Aorta (tissue), 5 donors: ENCODE measurements around the gene CWC27. TPM values are rescaled to one million over a fixed set of nuclear protein-coding genes. Genes with fewer than 3 reads are reported as not detected.

Source experiments
- ATAC-seq: fragments of 200-7000 bp; cut with Tn5 transposase; one replicate; pipeline ENCODE4 v1.9.1; 2022; ENCODE audit warnings: moderate library complexity; ENCODE audit not compliant: low FRiP score
- DNase-seq, 2 donors: peaks; one replicate each; pipeline ENCODE4 v3.0.0-alpha.2; 2020
- H3K27ac ChIP-seq, 2 donors: one replicate each; pipeline ENCODE4 v1.5.1; 2013; ENCODE audit warnings: low read length in 2 of 2, mild to moderate bottlenecking in 2 of 2, moderate library complexity in 2 of 2, control low read depth in 1 of 2, inconsistent platforms in 1 of 2, low read depth in 1 of 2
- H3K27me3 ChIP-seq, 2 donors: one replicate each; pipeline ENCODE4 v1.6.1; 2013; ENCODE audit warnings: control low read depth in 1 of 2, low read length in 1 of 2, mild to moderate bottlenecking in 1 of 2, moderate library complexity in 1 of 2; ENCODE audit not compliant: insufficient read depth in 2 of 2, control insufficient read depth in 1 of 2
- H3K36me3 ChIP-seq, 2 donors: one replicate each; pipeline ENCODE4 v1.6.1; 2013; ENCODE audit warnings: control low read depth in 1 of 2, low read length in 1 of 2, mild to moderate bottlenecking in 1 of 2; ENCODE audit not compliant: insufficient read depth in 2 of 2, control insufficient read depth in 1 of 2
- H3K4me1 ChIP-seq, 2 donors: one replicate each; pipeline ENCODE4 v1.6.1; 2013; ENCODE audit warnings: low read length in 2 of 2, control low read depth in 1 of 2, mild to moderate bottlenecking in 1 of 2, moderate library complexity in 1 of 2; ENCODE audit not compliant: insufficient read depth in 2 of 2, control insufficient read depth in 1 of 2
- H3K4me3 ChIP-seq, 2 donors: one replicate each; pipeline ENCODE4 v1.5.1; 2013; ENCODE audit warnings: low read length in 2 of 2, control low read depth in 1 of 2, mild to moderate bottlenecking in 1 of 2
- H3K9me3 ChIP-seq: one replicate; pipeline ENCODE4 v1.6.1; 2013; ENCODE audit warnings: mild to moderate bottlenecking, low read length; ENCODE audit not compliant: control insufficient read depth
- WGBS, 2 donors: extraction: QIAGEN DNeasy Blood & Tissue Kit; methylation state at CpG; one replicate each; pipeline ENCODE4 v1.1.7; 2013; 5-methylcytosine and 5-hydroxymethylcytosine counted together
- intact Hi-C, 2 donors: fragments of 100-400 bp; cut with DNase I; formaldehyde crosslinking; loops; one replicate each; pipeline versions ENCODE4 v1.14.2 to v1.15.0; 2022
- polyA plus RNA-seq, 2 donors: library from polyadenylated mRNA; stranded (reverse); fragments of 200-250 nt; gene quantifications; one replicate each; pipeline ENCODE4 v1.2.3, GENCODE V29; 2013
- total RNA-seq, 2 donors: library from RNA; stranded (reverse); fragmentation: NEBNext Ultra II Directional; extraction: Animal tissue kit (Norgen Biotek cat#: 25700); gene quantifications; one replicate each; pipeline ENCODE4 v1.2.1, GENCODE V29; 2021
- donor health status: healthy with polysubstance abuse.
- donor health status: Bipolar disorder and iron deficiency.
- donor health status: DM: no; HTN: no; CAD: no.
- donor health status: DM: no; HTN: no; CAD: no.
- donor health status: DM: yes; HTN: yes; CAD: no.

The CWC27 gene
- total and polyA plus RNA-seq, 4 donors = 12.9 to 20.7 (median 17.6) TPM

GRCh38 chr5:64773533-64773932 lies 4.8 kb downstream of the CWC27 start:
- peaks cover 0 to 9% of the 10 kb centered on the region in 2 donors for H3K4me1 ChIP-seq
- intact Hi-C loops = no loop called here
- H3K9me3 ChIP-seq = no peaks in the 10 kb centered on the region
- no peak overlapping the region for H3K27ac ChIP-seq
- no peak for ATAC-seq
- 82 to 85% methylated on average over 1 of the region's 1 CpG for WGBS, 2 donors
- no peaks in the 10 kb centered on the region for H3K27me3 ChIP-seq
- no peak for DNase-seq
- no peaks in the 10 kb centered on the region for H3K36me3 ChIP-seq
- no peak overlapping the region for H3K4me3 ChIP-seq

GRCh38 chr5:64775291-64775690 lies 6.6 kb downstream of the CWC27 start:
- Histone ChIP-seq H3K4me3 (no peak overlapping the region), H3K9me3 (no peaks in the 10 kb centered on the region), H3K36me3 (no peaks in the 10 kb centered on the region), H3K4me1 (peaks cover 0 to 1% of the 10 kb centered on the region in 2 donors), H3K27me3 (no peaks in the 10 kb centered on the region), H3K27ac (no peak overlapping the region)
- intact Hi-C loops = no loop called here
- DNase-seq (no peak), ATAC-seq (no peak)
- WGBS, 2 donors = 62 to 65% methylated on average over 1 of the region's 1 CpG

- no peaks in the 10 kb centered on the region for H3K36me3 ChIP-seq
- no peak overlapping the region for H3K27ac ChIP-seq
- no peak overlapping the region for H3K4me3 ChIP-seq
- no peaks in the 10 kb centered on the region for H3K27me3 ChIP-seq
- peak; percentile 77 to 78 for DNase-seq
- no peaks in the 10 kb centered on the region for H3K4me1 ChIP-seq
- peak; percentile 77 for ATAC-seq
- WGBS, 2 donors = 2 to 3% methylated on average over 3 of the region's 3 CpGs
- H3K9me3 ChIP-seq = no peaks in the 10 kb centered on the region
- intact Hi-C loops = loop anchor here (1.0 to 2.0 kb wide), 2 partner anchors 149 to 154 kb away; no protein-coding TSS in a partner anchor
Observed at GRCh38 chr5:64784451-64785025, 15.8 kb downstream of the CWC27 start.

- no peaks in the 10 kb centered on the region for H3K36me3 ChIP-seq
Observed at GRCh38 chr5:64786372-64786771, 17.6 kb downstream of the CWC27 start.

GRCh38 chr5:64788156-64788555 lies 19.4 kb downstream of the CWC27 start:
- no peak overlapping the region for H3K27ac ChIP-seq
- H3K27me3 ChIP-seq = no peaks in the 10 kb centered on the region
- H3K9me3 ChIP-seq = no peaks in the 10 kb centered on the region
- ATAC-seq (no peak), DNase-seq (no peak)
- H3K36me3 ChIP-seq = no peaks in the 10 kb centered on the region
- no peaks in the 10 kb centered on the region for H3K4me1 ChIP-seq
- no peak overlapping the region for H3K4me3 ChIP-seq
- intact Hi-C loops = no loop called here
- 80 to 88% methylated on average over 2 of the region's 2 CpGs for WGBS, 2 donors

More at GRCh38 chr5:64786372-64786771, 17.6 kb downstream of the CWC27 start:
- Histone ChIP-seq H3K9me3 (no peaks in the 10 kb centered on the region), H3K4me1 (no peaks in the 10 kb centered on the region), H3K27ac (no peak overlapping the region), H3K27me3 (no peaks in the 10 kb centered on the region), H3K4me3 (no peak overlapping the region)
- intact Hi-C loops = no loop called here
- ATAC-seq (no peak), DNase-seq (no peak)
- 79 to 91% methylated on average over 2 of the region's 2 CpGs for WGBS, 2 donors

- Histone ChIP-seq H3K9me3 (no peaks in the 10 kb centered on the region), H3K27ac (no peak overlapping the region), H3K4me3 (no peak overlapping the region), H3K27me3 (no peaks in the 10 kb centered on the region), H3K36me3 (no peaks in the 10 kb centered on the region), H3K4me1 (no peaks in the 10 kb centered on the region)
- WGBS, 2 donors = 91 to 97% methylated on average over 3 of the region's 3 CpGs
- intact Hi-C loops = no loop called here
- DNase-seq (no peak), ATAC-seq (no peak)
Observed at GRCh38 chr5:64789457-64789856, 20.7 kb downstream of the CWC27 start.

- intact Hi-C loops = no loop called here
- Histone ChIP-seq H3K27me3 (no peaks in the 10 kb centered on the region), H3K9me3 (no peaks in the 10 kb centered on the region), H3K36me3 (no peaks in the 10 kb centered on the region), H3K27ac (no peak overlapping the region), H3K4me3 (no peak overlapping the region), H3K4me1 (no peaks in the 10 kb centered on the region)
- WGBS, 2 donors = 94 to 95% methylated on average over 1 of the region's 1 CpG
- ATAC-seq = no peak
- DNase-seq = no peak
Observed at GRCh38 chr5:64790210-64790609, 21.5 kb downstream of the CWC27 start.

GRCh38 chr5:64792469-64792868 lies 23.7 kb downstream of the CWC27 start:
- no peak for ATAC-seq
- Histone ChIP-seq H3K27ac (no peak overlapping the region), H3K27me3 (no peaks in the 10 kb centered on the region), H3K9me3 (no peaks in the 10 kb centered on the region), H3K4me1 (no peaks in the 10 kb centered on the region), H3K4me3 (no peak overlapping the region), H3K36me3 (no peaks in the 10 kb centered on the region)
- no peak for DNase-seq
- intact Hi-C loops = no loop called here

GRCh38 chr5:64794053-64794770 lies 25.5 kb downstream of the CWC27 start:
- no peak for DNase-seq
- ATAC-seq = no peak
- H3K9me3 ChIP-seq = no peaks in the 10 kb centered on the region
- no peak overlapping the region for H3K27ac ChIP-seq
- no peaks in the 10 kb centered on the region for H3K4me1 ChIP-seq
- intact Hi-C loops = no loop called here
- H3K36me3 ChIP-seq = no peaks in the 10 kb centered on the region
- no peaks in the 10 kb centered on the region for H3K27me3 ChIP-seq
- H3K4me3 ChIP-seq = no peak overlapping the region
- WGBS, 2 donors = 25 to 42% methylated on average over 3 of the region's 3 CpGs
